T-helper 1 cell treated with Interleukin-12 subunit alpha and Interleukin-12 subunit beta and Interleukin-4 antibody, amounts not matched to agents 30 ng/mL and 1 ng/mL, for 36 hours (primary cell): Measurements from ENCODE around the gene TRIM16. TPM values are rescaled to one million over a fixed set of nuclear protein-coding genes. Genes with fewer than 3 reads are reported as not detected.
"Not testable (repeated sequence)": the region's sequence is repeated elsewhere in the genome, so short reads cannot be mapped to it uniquely, and the experiment has no call there.

Experiments
- intact Hi-C: fragments of 100-400 bp; cut with micrococcal nuclease; formaldehyde crosslinking; loops from one replicate; pipeline ENCODE4 v1.15.1; 2024
- total RNA-seq: library from RNA; stranded (reverse); gene quantifications from 2 replicates; pipeline ENCODE4 v1.2.3, GENCODE V29; 2022

The TRIM16 gene
- total RNA-seq, 1 donor from 2014 or later = 51.3 TPM

GRCh38 chr17:15659236-15659635, 24.9 kb downstream of the TRIM16 start:
- intact Hi-C loops = no loop called here

- intact Hi-C loops = no loop called here
Measured at GRCh38 chr17:15658296-15658695, 25.8 kb downstream of the TRIM16 start.

GRCh38 chr17:15657868-15658267, 26.2 kb downstream of the TRIM16 start:
- intact Hi-C loops = no loop called here

- intact Hi-C loops = no loop called here
Measured at GRCh38 chr17:15654886-15655561, 29.1 kb downstream of the TRIM16 start.

- intact Hi-C loops = not testable (repeated sequence)
Measured at GRCh38 chr17:15654401-15654800, 29.7 kb downstream of the TRIM16 start.

- intact Hi-C loops = no loop called here
Measured at GRCh38 chr17:15652960-15653359, 31.2 kb downstream of the TRIM16 start.

GRCh38 chr17:15651583-15652110, 32.5 kb downstream of the TRIM16 start:
- intact Hi-C loops = loop anchor here (1.0 kb wide), 1 partner anchor 33 kb away; the partner anchor contains the start of gene TRIM16

- intact Hi-C loops = loop anchor here (1.0 kb wide), 1 partner anchor 33 kb away; the partner anchor contains the start of gene TRIM16
Measured at GRCh38 chr17:15650741-15651582, 33.1 kb downstream of the TRIM16 start.

- intact Hi-C loops = no loop called here
Measured at GRCh38 chr17:15649861-15650421, 34.2 kb downstream of the TRIM16 start.

GRCh38 chr17:15648386-15648785, 35.7 kb downstream of the TRIM16 start:
- intact Hi-C loops = no loop called here

GRCh38 chr17:15645942-15646312, 38.2 kb downstream of the TRIM16 start:
- intact Hi-C loops = not testable (repeated sequence)

GRCh38 chr17:15645099-15645941, 38.8 kb downstream of the TRIM16 start:
- intact Hi-C loops = not testable (repeated sequence)

GRCh38 chr17:15642505-15643251, 41.4 kb downstream of the TRIM16 start:
- intact Hi-C loops = not testable (repeated sequence)

- intact Hi-C loops = not testable (repeated sequence)
Measured at GRCh38 chr17:15642014-15642413, 42.1 kb downstream of the TRIM16 start.

- intact Hi-C loops = not testable (repeated sequence)
Measured at GRCh38 chr17:15630930-15631453, 53.1 kb downstream of the TRIM16 start.

GRCh38 chr17:15629991-15630390, 54.1 kb downstream of the TRIM16 start:
- intact Hi-C loops = not testable (repeated sequence)

- intact Hi-C loops = not testable (repeated sequence)
Measured at GRCh38 chr17:15623661-15624209, 60.4 kb downstream of the TRIM16 start.

- intact Hi-C loops = not testable (repeated sequence)
Measured at GRCh38 chr17:15623255-15623654, 60.9 kb downstream of the TRIM16 start.

- intact Hi-C loops = not testable (repeated sequence)
Measured at GRCh38 chr17:15622124-15622523, 62.0 kb downstream of the TRIM16 start.
